Lung (tissue), 12 donors: ENCODE results near the gene RSPH1. TPM values are rescaled to one million over a fixed set of nuclear protein-coding genes. Genes with fewer than 3 reads are reported as not detected.
"Not testable (repeated sequence)": the region's sequence is repeated elsewhere in the genome, so short reads cannot be mapped to it uniquely, and the experiment has no call there.

ENCODE experiments used
- ATAC-seq: fragments of 200-7000 bp; cut with Tn5 transposase; one replicate; pipeline ENCODE4 v1.9.1; 2020; ENCODE audit warnings: moderate number of reproducible peaks; ENCODE audit not compliant: insufficient read depth, low FRiP score
- DNase-seq, 3 donors: peaks; one replicate each; pipeline ENCODE4 v3.0.0-alpha.2; 2013 to 2017
- H3K27ac ChIP-seq, 2 donors: one replicate each; pipeline ENCODE4 v1.5.1; 2013; ENCODE audit warnings: mild to moderate bottlenecking in 2 of 2, moderate library complexity in 2 of 2, control low read depth in 1 of 2, inconsistent platforms in 1 of 2, low read depth in 1 of 2, low read length in 1 of 2
- H3K27me3 ChIP-seq, 3 donors: one replicate each; pipeline ENCODE4 v1.5.1; 2013; ENCODE audit warnings: low read length in 2 of 3; ENCODE audit not compliant: control insufficient read depth in 3 of 3, insufficient read depth in 3 of 3
- H3K36me3 ChIP-seq, 4 donors: one replicate each; pipeline ENCODE4 v1.5.1; 2013; ENCODE audit warnings: low read length in 4 of 4, mild to moderate bottlenecking in 1 of 4, moderate library complexity in 1 of 4; ENCODE audit not compliant: control insufficient read depth in 4 of 4, insufficient read depth in 4 of 4
- H3K4me1 ChIP-seq, 5 donors: one replicate each; pipeline ENCODE4 v1.5.1; 2013; ENCODE audit warnings: low read length in 5 of 5, mild to moderate bottlenecking in 2 of 5, moderate library complexity in 1 of 5; ENCODE audit not compliant: control insufficient read depth in 5 of 5, insufficient read depth in 5 of 5
- H3K4me3 ChIP-seq: one replicate; pipeline ENCODE4 v1.5.1; 2013; ENCODE audit warnings: mild to moderate bottlenecking, control low read depth, moderate library complexity
- H3K9ac ChIP-seq, 2 donors: one replicate each; pipeline ENCODE4 v1.5.1; 2013; ENCODE audit warnings: low read length in 2 of 2, control low read depth in 1 of 2; ENCODE audit not compliant: insufficient read depth in 1 of 2
- H3K9me3 ChIP-seq, 4 donors: one replicate each; pipeline ENCODE4 v1.5.1; 2013; ENCODE audit warnings: low read length in 3 of 4, mild to moderate bottlenecking in 1 of 4, moderate library complexity in 1 of 4; ENCODE audit not compliant: control insufficient read depth in 4 of 4, insufficient read depth in 3 of 4
- CTCF ChIP-seq: IDR thresholded peaks from 2 replicates; pipeline ENCODE4 v1.5.1; 2012; ENCODE audit warnings: mild to moderate bottlenecking; ENCODE audit errors: control extremely low read depth, extremely low read depth
- WGBS, 2 donors: extraction: QIAGEN DNeasy Blood & Tissue Kit; methylation state at CpG; one replicate each; pipeline ENCODE4 v1.1.7; 2013; 5-methylcytosine and 5-hydroxymethylcytosine counted together
- polyA plus RNA-seq, 2 donors: library from polyadenylated mRNA; stranded (reverse); fragments of 200-250 nt; gene quantifications; one replicate each; pipeline ENCODE4 v1.2.1, GENCODE V29; 2013
- total RNA-seq, 2 donors: library from RNA; depleted of rRNA in 1 of 2; stranded (reverse); fragments of >200 nt in 1 of 2; gene quantifications; one replicate each; pipeline ENCODE4 v1.2.1, GENCODE V29; 2014 to 2021
- donor health status: control.
- donor health status: control.
- donor health status: Bipolar disorder and iron deficiency.
- donor health status: healthy.
- donor health status: DM: yes; HTN: yes; CAD: no.

Gene RSPH1
- total and polyA plus RNA-seq, 4 donors: 17.6 to 46.9 (median 27.7) TPM

GRCh38 chr21:42471716-42472330, 24.2 kb downstream of the RSPH1 start:
- H3K27me3 ChIP-seq: no peaks in the 10 kb centered on the region
- H3K9me3 ChIP-seq: no peaks in the 10 kb centered on the region
- TF ChIP-seq CTCF: no peak
- H3K4me1 ChIP-seq: peaks cover 0 to 2% (median 0%) of the 10 kb centered on the region in 5 donors
- H3K4me3 ChIP-seq: no peak overlapping the region
- no peak overlapping the region for H3K27ac ChIP-seq
- no peak for DNase-seq
- 93 to 97% methylated on average over 13 of the region's 13 CpGs for WGBS, 2 donors
- no peaks in the 10 kb centered on the region for H3K36me3 ChIP-seq
- ATAC-seq: no peak
- H3K9ac ChIP-seq: no peak overlapping the region

- H3K27me3 ChIP-seq: no peaks in the 10 kb centered on the region
- H3K4me1 ChIP-seq: peaks cover 0 to 2% (median 0%) of the 10 kb centered on the region in 5 donors
- TF ChIP-seq CTCF: no peak
- no peaks in the 10 kb centered on the region for H3K9me3 ChIP-seq
- H3K9ac ChIP-seq: no peak overlapping the region
- H3K27ac ChIP-seq: no peak overlapping the region
- H3K4me3 ChIP-seq: no peak overlapping the region
- ATAC-seq: no peak
- no peak for DNase-seq
- no peaks in the 10 kb centered on the region for H3K36me3 ChIP-seq
- 91 to 94% methylated on average over 9 of the region's 9 CpGs for WGBS, 2 donors
These were observed 24.8 kb downstream of the RSPH1 start for GRCh38 chr21:42471206-42471605.

- H3K4me3 ChIP-seq, DNase-seq, H3K9me3 ChIP-seq, H3K27me3 ChIP-seq, H3K36me3 ChIP-seq, ATAC-seq, H3K27ac ChIP-seq, H3K4me1 ChIP-seq, H3K9ac ChIP-seq: not testable (repeated sequence)
- WGBS, 2 donors: 95 to 97% methylated on average over 4 of the region's 4 CpGs
These were observed 26.3 kb downstream of the RSPH1 start for GRCh38 chr21:42469726-42470125.

- Histone ChIP-seq H3K4me3 (no peak overlapping the region), H3K4me1 (peaks cover 0 to 2% (median 0%) of the 10 kb centered on the region in 5 donors), H3K27ac (no peak overlapping the region), H3K9ac (no peak overlapping the region), H3K36me3 (no peaks in the 10 kb centered on the region), H3K27me3 (no peaks in the 10 kb centered on the region), H3K9me3 (no peaks in the 10 kb centered on the region)
- ATAC-seq: no peak
- DNase-seq: no peak
- no peak for TF ChIP-seq CTCF
- 86 to 92% methylated on average over 2 of the region's 2 CpGs for WGBS, 2 donors
These were observed 26.8 kb downstream of the RSPH1 start for GRCh38 chr21:42469272-42469671.
